HEK293 (cell line): Measurements from ENCODE around the gene CCDC178.

Experiments used
- CTCF ChIA-PET: fragments of 350-600 bp; formaldehyde crosslinking; extraction: SDS; loops from one replicate; lab custom pipeline; 2021; ENCODE audit warnings: antibody characterized with exemption; lab: Yijun Ruan, JAX
- POLR2A ChIA-PET: fragments of 300-600 bp; formaldehyde crosslinking; extraction: SDS; loops from one replicate; lab custom pipeline; 2020; ENCODE audit warnings: antibody characterized with exemption, inconsistent platforms; lab: Yijun Ruan, JAX
- H3K27ac ChIP-seq: fragments of 200-500 bp; sonication (Bioruptor generic); 2 replicates; pipeline ENCODE4 v1.5.1; 2014; ENCODE audit warnings: low read depth, low read length, control low read depth, inconsistent platforms; ENCODE audit errors: extremely low read depth
- H3K36me3 ChIP-seq, 2 experiments: fragments of 200-500 bp in 1 of 2; sonication (Bioruptor generic) in 1 of 2; 1 replicate in 1 of 2; 2 replicates in 1 of 2; pipeline ENCODE4 v1.5.1; 2014 to 2017; ENCODE audit warnings: inconsistent platforms in 2 of 2, low read length in 2 of 2; ENCODE audit not compliant: control insufficient read depth in 2 of 2, insufficient read depth in 1 of 2
- H3K4me1 ChIP-seq: fragments of 200-500 bp; sonication (Bioruptor generic); 2 replicates; pipeline ENCODE4 v1.5.1; 2014; ENCODE audit warnings: mild to moderate bottlenecking, low read length, inconsistent platforms; ENCODE audit not compliant: control insufficient read depth, insufficient read depth
- H3K4me3 ChIP-seq: 2 replicates; pipeline ENCODE4 v1.5.1; 2011; ENCODE audit warnings: low read depth, mild to moderate bottlenecking, control low read depth, low read length, moderate library complexity
- H3K9me3 ChIP-seq: fragments of 200-500 bp; sonication (Bioruptor generic); 2 replicates; pipeline ENCODE4 v1.5.1; 2014; ENCODE audit warnings: low read depth, low read length, inconsistent platforms; ENCODE audit not compliant: control insufficient read depth, insufficient read depth
- EGR2 ChIP-seq: fragments of 450-650 bp; formaldehyde crosslinking; IDR thresholded peaks from 2 replicates; pipeline ENCODE4 v1.5.1; 2016; ENCODE audit warnings: low read depth, missing biosample characterization, missing genetic modification characterization
- KLF1 ChIP-seq: fragments of 450-650 bp; formaldehyde crosslinking; IDR thresholded peaks from 2 replicates; pipeline ENCODE4 v1.5.1; 2016; ENCODE audit warnings: missing biosample characterization, missing genetic modification characterization
- KLF8 ChIP-seq: fragments of 450-650 bp; formaldehyde crosslinking; IDR thresholded peaks from 2 replicates; pipeline ENCODE4 v1.5.1; 2016; ENCODE audit warnings: missing biosample characterization, missing genetic modification characterization
- SALL2 ChIP-seq: fragments of 450-650 bp; formaldehyde crosslinking; IDR thresholded peaks from 2 replicates; pipeline ENCODE4 v1.5.0; 2017; ENCODE audit warnings: missing biosample characterization, mild to moderate bottlenecking, missing genetic modification characterization, borderline replicate concordance
- SCRT1 ChIP-seq: fragments of 450-650 bp; formaldehyde crosslinking; IDR thresholded peaks from 2 replicates; pipeline ENCODE4 v1.5.1; 2016; ENCODE audit warnings: missing biosample characterization, missing genetic modification characterization, borderline replicate concordance
- SCRT2 ChIP-seq: fragments of 450-650 bp; formaldehyde crosslinking; IDR thresholded peaks from 2 replicates; pipeline ENCODE4 v1.5.1; 2016; ENCODE audit warnings: missing biosample characterization, missing genetic modification characterization
- TCF7L2 ChIP-seq: IDR thresholded peaks from 2 replicates; pipeline ENCODE4 v1.6.1; 2011; ENCODE audit warnings: low read depth, mild to moderate bottlenecking, inconsistent platforms, low read length, moderate library complexity, borderline replicate concordance
- YY2 ChIP-seq: fragments of 450-650 bp; formaldehyde crosslinking; IDR thresholded peaks from 2 replicates; pipeline ENCODE4 v1.5.1; 2016; ENCODE audit warnings: missing biosample characterization, missing genetic modification characterization
- ZBTB20 ChIP-seq: fragments of 450-650 bp; formaldehyde crosslinking; IDR thresholded peaks from 2 replicates; pipeline ENCODE4 v1.5.1; 2016; ENCODE audit warnings: missing biosample characterization, missing genetic modification characterization
- ZIC2 ChIP-seq: fragments of 450-650 bp; formaldehyde crosslinking; IDR thresholded peaks from 2 replicates; pipeline ENCODE4 v1.5.1; 2016; ENCODE audit warnings: missing biosample characterization, missing genetic modification characterization
- ZNF10 ChIP-seq: fragments of 450-650 bp; formaldehyde crosslinking; IDR thresholded peaks from 2 replicates; pipeline ENCODE4 v1.5.1; 2017; ENCODE audit warnings: missing biosample characterization, missing genetic modification characterization
- ZNF112 ChIP-seq: fragments of 450-650 bp; formaldehyde crosslinking; IDR thresholded peaks from 2 replicates; pipeline ENCODE4 v1.5.0; 2017; ENCODE audit warnings: missing biosample characterization, missing genetic modification characterization
- ZNF114 ChIP-seq: fragments of 450-650 bp; formaldehyde crosslinking; IDR thresholded peaks from 2 replicates; pipeline ENCODE4 v1.5.0; 2017; ENCODE audit warnings: missing biosample characterization, missing genetic modification characterization
- ZNF133 ChIP-seq: fragments of 450-650 bp; formaldehyde crosslinking; IDR thresholded peaks from 2 replicates; pipeline ENCODE4 v1.5.1; 2016; ENCODE audit warnings: missing biosample characterization, missing genetic modification characterization
- ZNF169 ChIP-seq: fragments of 450-650 bp; formaldehyde crosslinking; IDR thresholded peaks from 2 replicates; pipeline ENCODE4 v1.5.1; 2016; ENCODE audit warnings: missing biosample characterization, missing genetic modification characterization
- ZNF248 ChIP-seq: fragments of 450-650 bp; formaldehyde crosslinking; IDR thresholded peaks from 2 replicates; pipeline ENCODE4 v1.5.1; 2017; ENCODE audit warnings: missing biosample characterization, missing genetic modification characterization
- ZNF266 ChIP-seq: fragments of 450-650 bp; formaldehyde crosslinking; IDR thresholded peaks from 2 replicates; pipeline ENCODE4 v1.5.1; 2016; ENCODE audit warnings: missing biosample characterization, missing genetic modification characterization, low read depth
- ZNF529 ChIP-seq: fragments of 450-650 bp; formaldehyde crosslinking; IDR thresholded peaks from 2 replicates; pipeline ENCODE4 v1.5.1; 2017; ENCODE audit warnings: missing genetic modification characterization, missing biosample characterization; ENCODE audit not compliant: insufficient replicate concordance
- ZNF629 ChIP-seq: fragments of 450-650 bp; formaldehyde crosslinking; IDR thresholded peaks from 2 replicates; pipeline ENCODE4 v1.5.1; 2017; ENCODE audit warnings: missing biosample characterization, missing genetic modification characterization
- ZNF830 ChIP-seq: fragments of 450-650 bp; IDR thresholded peaks from 2 replicates; pipeline ENCODE4 v1.5.0; 2018; ENCODE audit warnings: missing biosample characterization, missing genetic modification characterization, low read depth, mild to moderate bottlenecking, moderate library complexity
- TF ChIP-seq, protein P1 (sequence below): fragments of 450-650 bp; formaldehyde crosslinking; IDR thresholded peaks from 2 replicates; pipeline ENCODE4 v1.5.1; 2016; ENCODE audit warnings: missing biosample characterization, missing genetic modification characterization, borderline replicate concordance
- TF ChIP-seq, protein P2 (sequence below): fragments of 450-650 bp; formaldehyde crosslinking; optimal IDR thresholded peaks from 2 replicates; pipeline ENCODE3; 2016; ENCODE audit warnings: missing biosample characterization, mild to moderate bottlenecking, missing genetic modification characterization
- TF ChIP-seq, protein P3 (sequence below): fragments of 450-650 bp; IDR thresholded peaks from 2 replicates; pipeline ENCODE4 v1.5.1; 2018; ENCODE audit warnings: missing biosample characterization, missing genetic modification characterization
- TF ChIP-seq, protein P4 (sequence below): IDR thresholded peaks from 2 replicates; pipeline ENCODE4 v1.6.1; 2011; ENCODE audit warnings: mild to moderate bottlenecking, low read depth, low read length, borderline replicate concordance
- TF ChIP-seq, protein P5 (sequence below): fragments of 450-650 bp; formaldehyde crosslinking; IDR thresholded peaks from 2 replicates; pipeline ENCODE4 v1.5.1; 2016; ENCODE audit warnings: missing biosample characterization, missing genetic modification characterization
- TF ChIP-seq, protein P6 (sequence below): fragments of 450-650 bp; formaldehyde crosslinking; IDR thresholded peaks from 2 replicates; pipeline ENCODE4 v1.5.1; 2016; ENCODE audit warnings: missing biosample characterization, missing genetic modification characterization

CCDC178 gene

DNA sequence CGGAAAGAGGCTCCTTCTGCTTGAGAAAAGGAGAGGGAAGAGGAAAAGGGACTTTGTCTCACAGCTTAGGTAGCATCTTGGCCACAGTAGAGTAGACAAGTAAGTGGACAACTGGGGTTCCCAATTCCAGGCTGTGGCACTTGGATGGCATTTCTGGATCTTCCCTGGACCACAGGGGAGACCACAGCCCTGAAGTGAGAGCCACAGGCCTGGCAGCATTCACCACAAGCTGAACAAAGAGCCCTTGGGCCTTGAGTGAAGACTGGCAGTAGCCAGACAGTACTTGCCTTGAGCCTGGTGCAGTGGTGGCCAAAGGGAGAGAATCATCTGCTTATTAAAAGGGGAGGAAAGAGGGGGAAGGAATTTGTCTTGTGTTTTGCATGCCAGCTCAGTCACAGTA, 441.6 kb downstream of the CCDC178 start (continued):
- TF ChIP-seq ZNF133 (no peak), YY2 (no peak), KLF1 (tag by site-specific recombination) (no peak), ZNF830 (no peak), TCF7L2 (no peak), ZNF112 (no peak)
- TF ChIP-seq, protein P1, sequence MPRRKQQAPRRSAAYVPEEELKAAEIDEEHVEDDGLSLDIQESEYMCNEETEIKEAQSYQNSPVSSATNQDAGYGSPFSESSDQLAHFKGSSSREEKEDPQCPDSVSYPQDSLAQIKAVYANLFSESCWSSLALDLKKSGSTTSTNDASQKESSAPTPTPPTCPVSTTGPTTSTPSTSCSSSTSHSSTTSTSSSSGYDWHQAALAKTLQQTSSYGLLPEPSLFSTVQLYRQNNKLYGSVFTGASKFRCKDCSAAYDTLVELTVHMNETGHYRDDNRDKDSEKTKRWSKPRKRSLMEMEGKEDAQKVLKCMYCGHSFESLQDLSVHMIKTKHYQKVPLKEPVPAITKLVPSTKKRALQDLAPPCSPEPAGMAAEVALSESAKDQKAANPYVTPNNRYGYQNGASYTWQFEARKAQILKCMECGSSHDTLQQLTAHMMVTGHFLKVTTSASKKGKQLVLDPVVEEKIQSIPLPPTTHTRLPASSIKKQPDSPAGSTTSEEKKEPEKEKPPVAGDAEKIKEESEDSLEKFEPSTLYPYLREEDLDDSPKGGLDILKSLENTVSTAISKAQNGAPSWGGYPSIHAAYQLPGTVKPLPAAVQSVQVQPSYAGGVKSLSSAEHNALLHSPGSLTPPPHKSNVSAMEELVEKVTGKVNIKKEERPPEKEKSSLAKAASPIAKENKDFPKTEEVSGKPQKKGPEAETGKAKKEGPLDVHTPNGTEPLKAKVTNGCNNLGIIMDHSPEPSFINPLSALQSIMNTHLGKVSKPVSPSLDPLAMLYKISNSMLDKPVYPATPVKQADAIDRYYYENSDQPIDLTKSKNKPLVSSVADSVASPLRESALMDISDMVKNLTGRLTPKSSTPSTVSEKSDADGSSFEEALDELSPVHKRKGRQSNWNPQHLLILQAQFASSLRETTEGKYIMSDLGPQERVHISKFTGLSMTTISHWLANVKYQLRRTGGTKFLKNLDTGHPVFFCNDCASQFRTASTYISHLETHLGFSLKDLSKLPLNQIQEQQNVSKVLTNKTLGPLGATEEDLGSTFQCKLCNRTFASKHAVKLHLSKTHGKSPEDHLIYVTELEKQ = no peak
- TF ChIP-seq, protein P2, sequence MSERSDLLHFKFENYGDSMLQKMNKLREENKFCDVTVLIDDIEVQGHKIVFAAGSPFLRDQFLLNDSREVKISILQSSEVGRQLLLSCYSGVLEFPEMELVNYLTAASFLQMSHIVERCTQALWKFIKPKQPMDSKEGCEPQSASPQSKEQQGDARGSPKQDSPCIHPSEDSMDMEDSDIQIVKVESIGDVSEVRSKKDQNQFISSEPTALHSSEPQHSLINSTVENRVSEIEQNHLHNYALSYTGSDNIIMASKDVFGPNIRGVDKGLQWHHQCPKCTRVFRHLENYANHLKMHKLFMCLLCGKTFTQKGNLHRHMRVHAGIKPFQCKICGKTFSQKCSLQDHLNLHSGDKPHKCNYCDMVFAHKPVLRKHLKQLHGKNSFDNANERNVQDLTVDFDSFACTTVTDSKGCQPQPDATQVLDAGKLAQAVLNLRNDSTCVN = no peak

DNA sequence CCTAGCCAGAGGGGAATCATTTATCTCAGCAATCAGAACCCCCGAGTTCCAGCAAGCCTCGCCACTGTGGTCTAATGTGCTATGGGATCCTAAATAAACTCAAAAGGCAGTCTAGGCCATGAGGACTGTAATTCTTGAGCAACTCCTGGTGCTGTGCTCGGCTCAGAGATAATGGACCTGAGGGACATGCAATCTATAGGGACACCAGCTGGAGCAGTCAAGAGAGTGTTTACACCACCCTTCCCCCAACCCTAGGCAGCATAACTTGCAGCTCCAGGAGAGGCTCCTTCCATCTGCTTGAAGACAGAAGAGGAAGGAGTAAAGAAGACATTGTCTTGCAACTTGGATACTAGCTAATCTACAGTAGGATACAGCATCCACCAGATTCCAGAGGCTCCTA, 442.2 kb downstream of the CCDC178 start:
- no peak overlapping the region for H3K27ac ChIP-seq
- POLR2A ChIA-PET = no interaction called here
- TF ChIP-seq ZNF169 (tag by site-specific recombination) = no peak
- TF ChIP-seq SCRT1 (tag by site-specific recombination) = no peak
- TF ChIP-seq ZNF629 = no peak
- TF ChIP-seq, protein P3, sequence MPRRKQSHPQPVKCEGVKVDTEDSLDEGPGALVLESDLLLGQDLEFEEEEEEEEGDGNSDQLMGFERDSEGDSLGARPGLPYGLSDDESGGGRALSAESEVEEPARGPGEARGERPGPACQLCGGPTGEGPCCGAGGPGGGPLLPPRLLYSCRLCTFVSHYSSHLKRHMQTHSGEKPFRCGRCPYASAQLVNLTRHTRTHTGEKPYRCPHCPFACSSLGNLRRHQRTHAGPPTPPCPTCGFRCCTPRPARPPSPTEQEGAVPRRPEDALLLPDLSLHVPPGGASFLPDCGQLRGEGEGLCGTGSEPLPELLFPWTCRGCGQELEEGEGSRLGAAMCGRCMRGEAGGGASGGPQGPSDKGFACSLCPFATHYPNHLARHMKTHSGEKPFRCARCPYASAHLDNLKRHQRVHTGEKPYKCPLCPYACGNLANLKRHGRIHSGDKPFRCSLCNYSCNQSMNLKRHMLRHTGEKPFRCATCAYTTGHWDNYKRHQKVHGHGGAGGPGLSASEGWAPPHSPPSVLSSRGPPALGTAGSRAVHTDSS = no peak
- no peak for TF ChIP-seq ZBTB20
- no peak for TF ChIP-seq ZNF266
- TF ChIP-seq, all 188 proteins: peak for 0
- no peaks in the 10 kb centered on the region for H3K36me3 ChIP-seq
- CTCF ChIA-PET = no interaction called here
- H3K4me3 ChIP-seq = no peak overlapping the region
- H3K9me3 ChIP-seq = no peaks in the 10 kb centered on the region
- no peaks in the 10 kb centered on the region for H3K4me1 ChIP-seq

DNA sequence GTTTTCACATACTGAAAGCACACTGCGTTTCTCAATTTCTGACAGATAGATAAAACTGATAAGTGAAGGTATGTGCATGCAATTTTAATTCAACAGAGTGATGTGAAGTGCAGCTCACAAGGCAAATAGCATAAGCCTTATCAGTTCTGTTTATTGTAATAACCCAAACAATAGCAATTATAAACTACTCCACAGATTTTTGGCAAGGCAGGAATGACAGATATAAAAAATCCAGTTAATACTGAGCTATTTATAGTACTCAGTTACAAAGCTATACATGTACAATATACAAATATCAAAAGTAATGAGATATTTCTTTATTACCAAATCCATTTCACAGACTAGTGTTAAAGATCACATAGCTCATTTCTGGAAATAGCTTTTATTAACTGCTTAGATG, 456.8 kb downstream of the CCDC178 start:
- no peak overlapping the region for H3K27ac ChIP-seq
- CTCF ChIA-PET = interaction anchor here (0.6 kb wide), 1 partner anchor 12 kb away, joined by 3 read pairs; no protein-coding TSS in a partner anchor
- H3K4me1 ChIP-seq = no peaks in the 10 kb centered on the region
- H3K4me3 ChIP-seq = no peak overlapping the region
- TF ChIP-seq ZNF10 (tag by site-specific recombination) = no peak
- no peak for TF ChIP-seq YY2
- TF ChIP-seq SCRT2 (tag by site-specific recombination) = no peak
- no peak for TF ChIP-seq ZNF114 (tag by site-specific recombination)
- TF ChIP-seq SALL2 (tag by site-specific recombination) = no peak
- no peak for TF ChIP-seq ZIC2
- TF ChIP-seq, protein P4, sequence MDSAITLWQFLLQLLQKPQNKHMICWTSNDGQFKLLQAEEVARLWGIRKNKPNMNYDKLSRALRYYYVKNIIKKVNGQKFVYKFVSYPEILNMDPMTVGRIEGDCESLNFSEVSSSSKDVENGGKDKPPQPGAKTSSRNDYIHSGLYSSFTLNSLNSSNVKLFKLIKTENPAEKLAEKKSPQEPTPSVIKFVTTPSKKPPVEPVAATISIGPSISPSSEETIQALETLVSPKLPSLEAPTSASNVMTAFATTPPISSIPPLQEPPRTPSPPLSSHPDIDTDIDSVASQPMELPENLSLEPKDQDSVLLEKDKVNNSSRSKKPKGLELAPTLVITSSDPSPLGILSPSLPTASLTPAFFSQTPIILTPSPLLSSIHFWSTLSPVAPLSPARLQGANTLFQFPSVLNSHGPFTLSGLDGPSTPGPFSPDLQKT = no peak
- no peak for TF ChIP-seq ZNF248 (tag by site-specific recombination)
- TF ChIP-seq ZNF529 = no peak
- TF ChIP-seq, protein P5, sequence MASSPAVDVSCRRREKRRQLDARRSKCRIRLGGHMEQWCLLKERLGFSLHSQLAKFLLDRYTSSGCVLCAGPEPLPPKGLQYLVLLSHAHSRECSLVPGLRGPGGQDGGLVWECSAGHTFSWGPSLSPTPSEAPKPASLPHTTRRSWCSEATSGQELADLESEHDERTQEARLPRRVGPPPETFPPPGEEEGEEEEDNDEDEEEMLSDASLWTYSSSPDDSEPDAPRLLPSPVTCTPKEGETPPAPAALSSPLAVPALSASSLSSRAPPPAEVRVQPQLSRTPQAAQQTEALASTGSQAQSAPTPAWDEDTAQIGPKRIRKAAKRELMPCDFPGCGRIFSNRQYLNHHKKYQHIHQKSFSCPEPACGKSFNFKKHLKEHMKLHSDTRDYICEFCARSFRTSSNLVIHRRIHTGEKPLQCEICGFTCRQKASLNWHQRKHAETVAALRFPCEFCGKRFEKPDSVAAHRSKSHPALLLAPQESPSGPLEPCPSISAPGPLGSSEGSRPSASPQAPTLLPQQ = no peak
- TF ChIP-seq EGR2 (tag by site-specific recombination) = no peak
- TF ChIP-seq, protein P6, sequence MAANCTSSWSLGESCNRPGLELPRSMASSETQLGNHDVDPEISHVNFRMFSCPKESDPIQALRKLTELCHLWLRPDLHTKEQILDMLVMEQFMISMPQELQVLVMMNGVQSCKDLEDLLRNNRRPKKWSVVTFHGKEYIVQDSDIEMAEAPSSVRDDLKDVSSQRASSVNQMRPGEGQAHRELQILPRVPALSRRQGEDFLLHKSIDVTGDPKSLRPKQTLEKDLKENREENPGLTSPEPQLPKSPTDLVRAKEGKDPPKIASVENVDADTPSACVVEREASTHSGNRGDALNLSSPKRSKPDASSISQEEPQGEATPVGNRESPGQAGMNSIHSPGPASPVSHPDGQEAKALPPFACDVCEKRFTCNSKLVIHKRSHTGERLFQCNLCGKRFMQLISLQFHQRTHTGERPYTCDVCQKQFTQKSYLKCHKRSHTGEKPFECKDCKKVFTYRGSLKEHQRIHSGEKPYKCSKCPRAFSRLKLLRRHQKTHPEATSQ (tag by site-specific recombination) = no peak
- TF ChIP-seq KLF8 (tag by site-specific recombination) = no peak
- no peaks in the 10 kb centered on the region for H3K9me3 ChIP-seq
- H3K36me3 ChIP-seq = no peaks in the 10 kb centered on the region
- POLR2A ChIA-PET = no interaction called here
